ENCODE measurements around the gene NPM3.

Gene NPM3

DNA sequence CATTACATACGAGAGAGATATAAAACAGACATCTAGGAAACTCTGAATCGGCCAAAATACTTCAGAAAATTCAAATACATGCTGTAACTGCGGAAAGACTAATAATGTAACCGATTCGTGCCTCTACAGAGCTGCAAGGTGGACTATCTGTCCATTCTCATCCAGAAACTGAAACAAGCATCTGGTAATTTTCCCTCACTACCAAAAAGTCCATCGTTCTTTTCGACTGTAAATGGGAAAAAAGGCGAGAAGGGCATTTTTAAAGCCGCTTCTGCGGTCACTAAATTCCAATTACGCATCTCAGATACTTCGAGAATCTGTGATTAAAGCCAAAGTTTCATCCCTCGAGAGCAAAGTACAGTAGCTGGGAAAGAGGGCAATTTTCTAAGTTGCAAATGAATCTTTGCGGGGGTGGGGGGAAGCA is 33.7 kb upstream of the NPM3 start:
- TF ChIP-seq, protein P1, sequence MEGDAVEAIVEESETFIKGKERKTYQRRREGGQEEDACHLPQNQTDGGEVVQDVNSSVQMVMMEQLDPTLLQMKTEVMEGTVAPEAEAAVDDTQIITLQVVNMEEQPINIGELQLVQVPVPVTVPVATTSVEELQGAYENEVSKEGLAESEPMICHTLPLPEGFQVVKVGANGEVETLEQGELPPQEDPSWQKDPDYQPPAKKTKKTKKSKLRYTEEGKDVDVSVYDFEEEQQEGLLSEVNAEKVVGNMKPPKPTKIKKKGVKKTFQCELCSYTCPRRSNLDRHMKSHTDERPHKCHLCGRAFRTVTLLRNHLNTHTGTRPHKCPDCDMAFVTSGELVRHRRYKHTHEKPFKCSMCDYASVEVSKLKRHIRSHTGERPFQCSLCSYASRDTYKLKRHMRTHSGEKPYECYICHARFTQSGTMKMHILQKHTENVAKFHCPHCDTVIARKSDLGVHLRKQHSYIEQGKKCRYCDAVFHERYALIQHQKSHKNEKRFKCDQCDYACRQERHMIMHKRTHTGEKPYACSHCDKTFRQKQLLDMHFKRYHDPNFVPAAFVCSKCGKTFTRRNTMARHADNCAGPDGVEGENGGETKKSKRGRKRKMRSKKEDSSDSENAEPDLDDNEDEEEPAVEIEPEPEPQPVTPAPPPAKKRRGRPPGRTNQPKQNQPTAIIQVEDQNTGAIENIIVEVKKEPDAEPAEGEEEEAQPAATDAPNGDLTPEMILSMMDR (IDR thresholded peaks at IDR 0.05; ENCODE audit: low read depth, low read length), result no peak
- no peak for DNase-seq (ENCODE audit: extremely low read depth, low read depth)

DNA sequence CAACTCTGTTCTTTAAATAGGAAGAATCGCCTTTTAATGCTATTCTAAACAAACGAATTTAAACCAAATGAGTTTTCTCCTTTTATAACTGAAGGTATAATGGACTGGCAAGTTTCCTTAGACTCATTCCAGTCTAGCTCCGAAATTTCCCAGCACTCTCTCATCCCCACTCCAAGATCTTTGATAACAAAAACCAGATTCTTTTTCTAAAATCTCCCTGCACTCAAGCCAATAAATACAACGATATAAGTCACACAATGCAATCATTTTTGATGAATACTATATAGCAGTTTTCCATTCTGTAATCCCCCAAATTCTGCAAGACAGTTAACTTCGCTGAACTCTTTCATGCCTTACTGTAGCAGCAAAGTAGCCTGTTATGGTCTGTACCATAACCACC is 33.1 kb upstream of the NPM3 start:
- TF ChIP-seq, protein P1 (IDR thresholded peaks at IDR 0.05; ENCODE audit: low read depth, low read length), result no peak
- DNase-seq (ENCODE audit: extremely low read depth, low read depth), result no peak

DNA sequence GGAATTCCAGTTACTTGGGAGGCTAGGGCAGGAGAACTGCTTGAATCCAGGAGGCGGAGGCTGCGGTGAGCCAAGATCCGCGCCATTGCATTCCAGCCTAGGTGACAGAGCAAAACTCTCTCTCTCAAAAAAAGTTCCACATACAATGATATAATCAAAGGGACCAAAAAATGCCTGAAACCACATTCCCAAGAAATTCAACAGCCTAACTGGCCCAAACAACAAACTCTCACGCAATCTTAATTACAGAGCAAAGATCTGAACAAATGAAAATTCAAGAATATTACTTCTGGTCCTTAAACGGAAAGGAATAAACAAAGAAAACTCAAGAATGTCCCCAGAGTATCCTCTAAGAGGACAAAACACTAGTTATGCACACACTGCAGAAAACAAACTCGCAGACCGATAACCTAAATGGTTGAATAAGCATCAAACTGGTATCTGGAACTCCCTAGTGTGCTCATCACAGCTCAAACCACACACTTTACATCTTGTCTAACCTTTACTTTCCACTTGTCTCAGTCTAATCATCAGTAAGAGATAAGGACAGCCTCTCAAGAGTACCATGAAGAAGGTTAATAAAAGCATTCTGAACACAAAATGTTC is 31.3 kb upstream of the NPM3 start:
- no peak for DNase-seq (ENCODE audit: extremely low read depth, low read depth)

DNA sequence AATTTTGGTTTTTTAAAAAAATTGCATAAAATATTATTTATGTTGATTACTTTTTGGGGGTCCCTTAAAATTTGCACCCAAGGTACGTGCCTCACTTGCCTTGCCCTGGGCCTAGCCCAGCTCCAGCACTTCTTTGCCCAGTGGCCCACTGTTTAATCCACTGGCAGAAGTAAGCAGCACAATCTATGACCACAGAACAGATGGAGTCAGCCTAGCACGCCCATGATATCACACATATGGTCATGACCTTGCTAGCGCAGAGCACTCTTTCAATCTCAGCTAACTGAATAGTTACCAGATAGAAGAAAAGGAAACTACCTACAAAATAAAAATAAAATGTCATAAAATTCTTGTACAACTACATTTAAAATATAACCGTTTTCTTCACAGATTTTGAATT is 29.4 kb upstream of the NPM3 start:
- TF ChIP-seq, protein P1 (IDR thresholded peaks at IDR 0.05; ENCODE audit: low read depth, low read length), result no peak
- DNase-seq (ENCODE audit: extremely low read depth, low read depth), result no peak

More for the DNA sequence above, 31.3 kb upstream of the NPM3 start:
- TF ChIP-seq, protein P1 (IDR thresholded peaks at IDR 0.05; ENCODE audit: low read depth, low read length), result no peak

DNA sequence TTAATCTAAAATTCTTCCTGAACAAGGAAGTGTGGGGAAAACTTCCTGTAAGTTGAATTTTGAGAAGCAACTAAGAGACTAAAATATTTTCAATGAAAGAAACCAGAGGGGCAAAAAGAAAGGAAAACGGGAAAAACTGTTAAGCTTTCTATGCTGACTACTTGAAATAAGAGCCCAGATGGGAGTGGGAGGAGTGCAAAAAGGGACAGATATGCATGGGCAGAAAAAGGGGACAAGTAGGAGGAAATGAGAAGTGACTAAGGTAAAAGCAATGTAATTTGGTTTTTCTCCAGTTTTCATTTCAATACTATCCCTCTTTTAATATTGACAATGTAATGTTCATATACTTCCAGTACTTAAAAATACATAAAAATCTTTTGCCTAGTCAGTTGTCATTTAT is 23.9 kb upstream of the NPM3 start:
- TF ChIP-seq, protein P1 (IDR thresholded peaks at IDR 0.05; ENCODE audit: low read depth, low read length), result no peak
- no peak for DNase-seq (ENCODE audit: extremely low read depth, low read depth)

DNA sequence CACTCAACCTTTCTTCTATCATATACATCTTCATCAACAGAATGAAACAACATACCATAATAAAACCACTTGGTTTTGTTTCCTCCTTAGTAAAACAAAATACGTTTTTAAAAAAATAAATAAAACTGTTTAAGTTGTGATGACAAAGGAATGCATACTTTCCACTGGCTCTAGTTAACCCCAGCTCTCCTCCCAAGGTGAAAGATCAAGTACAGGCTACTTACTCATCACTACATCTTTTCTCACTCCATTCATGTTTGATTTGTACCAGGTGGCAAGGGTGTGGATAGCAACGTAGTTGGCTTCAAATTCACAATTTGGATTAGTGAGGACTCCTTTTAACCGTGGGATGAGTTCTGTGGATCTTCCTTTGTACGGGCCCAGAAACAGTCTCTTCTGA is 20.3 kb upstream of the NPM3 start:
- TF ChIP-seq, protein P1 (IDR thresholded peaks at IDR 0.05; ENCODE audit: low read depth, low read length), result no peak
- DNase-seq (ENCODE audit: extremely low read depth, low read depth), result no peak

DNA sequence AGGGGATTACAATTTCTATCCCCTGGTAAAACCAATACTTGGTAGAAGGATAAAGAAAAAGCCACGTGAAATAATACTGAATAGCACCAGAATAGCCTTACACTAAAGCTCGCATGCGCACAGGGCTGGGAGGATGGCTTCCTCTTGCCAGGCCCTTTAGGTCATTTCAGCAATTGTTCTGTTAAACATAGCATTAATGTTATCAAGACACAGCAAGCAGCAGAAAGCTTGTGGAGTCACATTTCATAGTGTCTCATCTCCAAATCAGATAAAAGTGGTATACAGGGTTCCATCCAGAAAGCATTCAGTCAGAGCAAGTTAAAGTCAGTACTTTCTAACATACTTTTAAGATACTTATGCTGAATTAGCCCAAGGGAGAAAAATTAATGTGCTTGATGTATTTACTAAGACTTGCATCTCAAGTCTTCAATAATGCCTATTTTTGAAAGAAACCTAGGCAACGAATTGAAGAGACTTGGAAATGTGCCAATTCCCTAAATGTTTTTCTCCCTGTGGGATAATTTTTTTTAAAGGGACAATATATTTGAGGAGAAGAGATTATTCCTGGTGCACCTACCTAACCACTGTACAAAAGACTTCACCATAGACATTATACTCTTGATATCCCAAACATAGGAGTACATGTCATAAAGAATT is 14.3 kb upstream of the NPM3 start:
- no peak for DNase-seq (ENCODE audit: extremely low read depth, low read depth)
- TF ChIP-seq, protein P1 (IDR thresholded peaks at IDR 0.05; ENCODE audit: low read depth, low read length), result no peak

All from AG09319 (cell line).